ENCODE measurements around the gene B4GALT4. TPM values are rescaled to one million over a fixed set of nuclear protein-coding genes. Genes with fewer than 3 reads are reported as not detected.

The B4GALT4 gene
- total RNA-seq, 4 donors from 2014 or later = 5.7 to 13.4 (median 7.7) TPM

GRCh38 chr3:119239206-119239820 lies 1.4 kb downstream of the B4GALT4 start:
- intact Hi-C loops (cut with DNase I; ENCODE audit: low total_unique reads) (no loop called here), in situ Hi-C loops (cut with MboI; ENCODE audit: low sequenced_read_pairs in 4 of 4) (loop anchor here in 2 of 4 donors (25.0 kb wide), 1 partner anchor 352 kb away; no protein-coding TSS in a partner anchor)
- H3K27me3 ChIP-seq = no peaks in the 10 kb centered on the region
- H3K4me3 ChIP-seq = peak overlapping the region; percentile 67 to 82 (median 70)
- ATAC-seq (no peak), DNase-seq (no peak)
- no peaks in the 10 kb centered on the region for H3K9me3 ChIP-seq
- H3K27ac ChIP-seq = peak overlapping the region; percentile 77 to 89 (median 86)
- TF ChIP-seq CTCF (IDR thresholded peaks at IDR 0.05 in 4 of 5, conservative IDR thresholded peaks at IDR 0.05 in 1 of 5) (no peak), POLR2A (IDR thresholded peaks at IDR 0.05) (no peak)
- H3K36me3 ChIP-seq = peaks cover 0 to 10% of the 10 kb centered on the region in 2 donors
- peaks cover 0 to 22% of the 10 kb centered on the region in 2 donors for H3K4me1 ChIP-seq

- no peak for DNase-seq
- Histone ChIP-seq H3K27me3 (no peaks in the 10 kb centered on the region), H3K36me3 (peaks cover 0 to 15% of the 10 kb centered on the region in 2 donors), H3K27ac (no peak overlapping the region), H3K4me1 (peaks cover 0 to 22% of the 10 kb centered on the region in 2 donors), H3K9me3 (no peaks in the 10 kb centered on the region), H3K4me3 (no peak overlapping the region)
- ATAC-seq = no peak
- in situ Hi-C loops (cut with MboI; ENCODE audit: low sequenced_read_pairs in 4 of 4) = loop anchor here in 2 of 4 donors (25.0 kb wide), 1 partner anchor 351 kb away; no protein-coding TSS in a partner anchor
- TF ChIP-seq POLR2A (IDR thresholded peaks at IDR 0.05) = no peak
- no peak for TF ChIP-seq CTCF (IDR thresholded peaks at IDR 0.05 in 4 of 5, conservative IDR thresholded peaks at IDR 0.05 in 1 of 5)
- intact Hi-C loops (cut with DNase I; ENCODE audit: low total_unique reads) = no loop called here
Observed at GRCh38 chr3:119238363-119238762, 2.3 kb downstream of the B4GALT4 start.

GRCh38 chr3:119237299-119237698 lies 3.4 kb downstream of the B4GALT4 start:
- no peak for DNase-seq
- no peak for TF ChIP-seq POLR2A (IDR thresholded peaks at IDR 0.05)
- no peak for TF ChIP-seq CTCF (IDR thresholded peaks at IDR 0.05 in 4 of 5, conservative IDR thresholded peaks at IDR 0.05 in 1 of 5)
- peaks cover 0 to 15% of the 10 kb centered on the region in 2 donors for H3K36me3 ChIP-seq
- no peak overlapping the region for H3K27ac ChIP-seq
- no peaks in the 10 kb centered on the region for H3K9me3 ChIP-seq
- H3K27me3 ChIP-seq = no peaks in the 10 kb centered on the region
- ATAC-seq = no peak
- H3K4me3 ChIP-seq = no peak overlapping the region
- intact Hi-C loops (cut with DNase I; ENCODE audit: low total_unique reads) (no loop called here), in situ Hi-C loops (cut with MboI; ENCODE audit: low sequenced_read_pairs in 4 of 4) (loop anchor here in 2 of 4 donors (25.0 kb wide), 1 partner anchor 350 kb away; no protein-coding TSS in a partner anchor)
- H3K4me1 ChIP-seq = peaks cover 0 to 22% of the 10 kb centered on the region in 2 donors

- Histone ChIP-seq H3K4me1 (peaks cover 0 to 22% of the 10 kb centered on the region in 2 donors), H3K36me3 (peaks cover 0 to 15% of the 10 kb centered on the region in 2 donors), H3K9me3 (no peaks in the 10 kb centered on the region), H3K4me3 (no peak overlapping the region), H3K27me3 (no peaks in the 10 kb centered on the region), H3K27ac (no peak overlapping the region)
- no peak for DNase-seq
- in situ Hi-C loops (cut with MboI; ENCODE audit: low sequenced_read_pairs in 4 of 4) (loop anchor here in 2 of 4 donors (25.0 kb wide), 1 partner anchor 349 kb away; no protein-coding TSS in a partner anchor), intact Hi-C loops (cut with DNase I; ENCODE audit: low total_unique reads) (no loop called here)
- TF ChIP-seq POLR2A (IDR thresholded peaks at IDR 0.05) (no peak), CTCF (IDR thresholded peaks at IDR 0.05 in 4 of 5, conservative IDR thresholded peaks at IDR 0.05 in 1 of 5) (no peak)
- ATAC-seq = no peak
Observed at GRCh38 chr3:119236756-119237155, 3.9 kb downstream of the B4GALT4 start.
